Stimulated activated naive B cell treated with anti-CD40 and anti-IgM and Interleukin-4, amounts not matched to agents 10 μg/mL and 1 μg/mL and 100 μg/mL, for 72 hours (primary cell): ENCODE measurements around the gene AFG1L.
"Not testable (repeated sequence)": the region's sequence is repeated elsewhere in the genome, so short reads cannot be mapped to it uniquely, and the experiment has no call there.

Source experiments
- ATAC-seq, 2 donors: fragments of 150-1000 bp; cut with Tn5 transposase; replicated peaks; 2 replicates each; pipeline ENCODE4 v1.10.0; 2021; ENCODE audit warnings: moderate library complexity in 1 of 2
- DNase-seq: peaks from one replicate; pipeline ENCODE4 v3.0.0; 2021
- H3K27ac Mint-ChIP-seq: one replicate; pipeline ENCODE4 v1.8.0; 2022; ENCODE audit warnings: mild to moderate bottlenecking, mixed read lengths
- H3K27me3 Mint-ChIP-seq, 2 donors: one replicate each; pipeline ENCODE4 v1.8.0; 2022; ENCODE audit warnings: mixed read lengths in 2 of 2
- H3K36me3 Mint-ChIP-seq, 2 donors: one replicate each; pipeline ENCODE4 v1.8.0; 2022; ENCODE audit warnings: mixed read lengths in 2 of 2, mild to moderate bottlenecking in 1 of 2
- H3K4me1 Mint-ChIP-seq, 2 donors: one replicate each; pipeline ENCODE4 v1.8.0; 2022; ENCODE audit warnings: mixed read lengths in 2 of 2, mild to moderate bottlenecking in 1 of 2
- H3K4me3 Mint-ChIP-seq, 2 donors: one replicate each; pipeline ENCODE4 v1.8.0; 2022; ENCODE audit warnings: mild to moderate bottlenecking in 2 of 2, mixed read lengths in 2 of 2, moderate library complexity in 1 of 2
- H3K9me3 Mint-ChIP-seq, 2 donors: one replicate each; pipeline ENCODE4 v1.8.0; 2022; ENCODE audit warnings: mixed read lengths in 2 of 2, mild to moderate bottlenecking in 1 of 2

The AFG1L gene

GRCh38 chr6:108294727-108295625 is at the start of gene AFG1L:
TSS of gene AFG1L (plus strand) at chr6:108295054. CDS start at chr6:108295080, 26 bp downstream.
- H3K27me3 Mint-ChIP-seq = no peaks in the 10 kb centered on the region
- peak; percentile 88 to 89 for ATAC-seq
- peak within 1 kb of the TSS; percentile 93 to 97 for H3K4me3 Mint-ChIP-seq
- peak within 1 kb of the TSS; percentile 99 for H3K27ac Mint-ChIP-seq
- H3K36me3 Mint-ChIP-seq = peaks cover 3 to 12% of the 10 kb centered on the region in 2 donors
- peak; percentile 86 for DNase-seq
- no peaks in the 10 kb centered on the region for H3K9me3 Mint-ChIP-seq
- peaks cover 7 to 16% of the 10 kb centered on the region in 2 donors for H3K4me1 Mint-ChIP-seq

- not testable (repeated sequence) for ATAC-seq, H3K27ac Mint-ChIP-seq, H3K9me3 Mint-ChIP-seq, DNase-seq, H3K4me3 Mint-ChIP-seq, H3K27me3 Mint-ChIP-seq
- peaks cover 41 to 64% of the 10 kb centered on the region in 2 donors for H3K36me3 Mint-ChIP-seq
- H3K4me1 Mint-ChIP-seq = peaks cover 22 to 55% of the 10 kb centered on the region in 2 donors
These were observed 49.8 kb upstream of the AFG1L start for GRCh38 chr6:108245095-108245494.

- DNase-seq = no peak
- ATAC-seq = peak; percentile 64 to 69
- Mint-ChIP-seq H3K36me3 (peaks cover 36 to 52% of the 10 kb centered on the region in 2 donors), H3K9me3 (peaks cover 0 to 1% of the 10 kb centered on the region in 2 donors), H3K4me3 (no peak overlapping the region), H3K27me3 (no peaks in the 10 kb centered on the region), H3K27ac (no peak overlapping the region), H3K4me1 (peaks cover 22 to 61% of the 10 kb centered on the region in 2 donors)
These were observed 46.8 kb upstream of the AFG1L start for GRCh38 chr6:108247965-108248536.

GRCh38 chr6:108250240-108250866 is 44.5 kb upstream of the AFG1L start:
- H3K27ac Mint-ChIP-seq = no peak overlapping the region
- peaks cover 31 to 75% of the 10 kb centered on the region in 2 donors for H3K4me1 Mint-ChIP-seq
- DNase-seq (no peak), ATAC-seq (peak in 1 of 2 donors; percentile 48)
- no peaks in the 10 kb centered on the region for H3K27me3 Mint-ChIP-seq
- peaks cover 24 to 50% of the 10 kb centered on the region in 2 donors for H3K36me3 Mint-ChIP-seq
- no peaks in the 10 kb centered on the region for H3K9me3 Mint-ChIP-seq
- H3K4me3 Mint-ChIP-seq = no peak overlapping the region

- ATAC-seq = no peak
- Mint-ChIP-seq H3K4me3 (no peak overlapping the region), H3K4me1 (peaks cover 31 to 76% of the 10 kb centered on the region in 2 donors), H3K36me3 (peaks cover 17 to 43% of the 10 kb centered on the region in 2 donors), H3K9me3 (no peaks in the 10 kb centered on the region), H3K27me3 (no peaks in the 10 kb centered on the region), H3K27ac (no peak overlapping the region)
- no peak for DNase-seq
These were observed 43.6 kb upstream of the AFG1L start for GRCh38 chr6:108251252-108251651.

GRCh38 chr6:108252055-108252454 is 42.8 kb upstream of the AFG1L start:
- ATAC-seq (no peak), DNase-seq (no peak)
- peaks cover 32 to 80% of the 10 kb centered on the region in 2 donors for H3K4me1 Mint-ChIP-seq
- H3K4me3 Mint-ChIP-seq = no peak overlapping the region
- H3K36me3 Mint-ChIP-seq = peaks cover 22 to 44% of the 10 kb centered on the region in 2 donors
- peak overlapping the region; percentile 10 for H3K27ac Mint-ChIP-seq
- no peaks in the 10 kb centered on the region for H3K27me3 Mint-ChIP-seq
- no peaks in the 10 kb centered on the region for H3K9me3 Mint-ChIP-seq

GRCh38 chr6:108253241-108253640 is 41.6 kb upstream of the AFG1L start:
- H3K36me3 Mint-ChIP-seq = peaks cover 21 to 36% of the 10 kb centered on the region in 2 donors
- peaks cover 30 to 75% of the 10 kb centered on the region in 2 donors for H3K4me1 Mint-ChIP-seq
- ATAC-seq = no peak
- DNase-seq = no peak
- H3K27ac Mint-ChIP-seq = peak overlapping the region; percentile 62
- H3K9me3 Mint-ChIP-seq = no peaks in the 10 kb centered on the region
- H3K27me3 Mint-ChIP-seq = no peaks in the 10 kb centered on the region
- H3K4me3 Mint-ChIP-seq = no peak overlapping the region

- DNase-seq = no peak
- Mint-ChIP-seq H3K36me3 (peaks cover 21 to 34% of the 10 kb centered on the region in 2 donors), H3K4me3 (no peak overlapping the region), H3K27me3 (no peaks in the 10 kb centered on the region), H3K27ac (no peak overlapping the region), H3K4me1 (peaks cover 33 to 71% of the 10 kb centered on the region in 2 donors), H3K9me3 (no peaks in the 10 kb centered on the region)
- no peak for ATAC-seq
These were observed 40.1 kb upstream of the AFG1L start for GRCh38 chr6:108254433-108255410.

- no peaks in the 10 kb centered on the region for H3K9me3 Mint-ChIP-seq
- DNase-seq (peak; percentile 26), ATAC-seq (peak; percentile 2 to 22)
- peak overlapping the region; percentile 99 for H3K27ac Mint-ChIP-seq
- H3K36me3 Mint-ChIP-seq = peaks cover 5 to 8% of the 10 kb centered on the region in 2 donors
- no peaks in the 10 kb centered on the region for H3K27me3 Mint-ChIP-seq
- peaks cover 12 to 20% of the 10 kb centered on the region in 2 donors for H3K4me1 Mint-ChIP-seq
- peak overlapping the region; percentile 91 to 95 for H3K4me3 Mint-ChIP-seq
These were observed 34.6 kb upstream of the AFG1L start for GRCh38 chr6:108260126-108260808.

- Mint-ChIP-seq H3K4me3 (peak within 1 kb of the TSS; percentile 91 to 95), H3K27ac (peak within 1 kb of the TSS; percentile 99), H3K27me3 (no peaks in the 10 kb centered on the region), H3K36me3 (peaks cover 5 to 6% of the 10 kb centered on the region in 2 donors), H3K9me3 (no peaks in the 10 kb centered on the region), H3K4me1 (peaks cover 12 to 18% of the 10 kb centered on the region in 2 donors)
- ATAC-seq = peak; percentile 91 to 94
- DNase-seq = peak; percentile 99
These were observed 33.9 kb upstream of the AFG1L start, which contains the start of gene SNX3 for GRCh38 chr6:108260809-108261569. TSS of gene SNX3 (minus strand) at chr6:108261040. CDS start at chr6:108260921, 119 bp downstream.

GRCh38 chr6:108263371-108263770 is 31.5 kb upstream of the AFG1L start:
- DNase-seq (no peak), ATAC-seq (no peak)
- H3K9me3 Mint-ChIP-seq = no peaks in the 10 kb centered on the region
- H3K36me3 Mint-ChIP-seq = no peaks in the 10 kb centered on the region
- H3K4me1 Mint-ChIP-seq = peaks cover 4 to 5% of the 10 kb centered on the region in 2 donors
- H3K27me3 Mint-ChIP-seq = no peaks in the 10 kb centered on the region
- H3K4me3 Mint-ChIP-seq = no peak overlapping the region
- H3K27ac Mint-ChIP-seq = no peak overlapping the region

- Mint-ChIP-seq H3K27me3 (no peaks in the 10 kb centered on the region), H3K36me3 (no peaks in the 10 kb centered on the region), H3K4me3 (no peak overlapping the region), H3K9me3 (no peaks in the 10 kb centered on the region), H3K27ac (no peak overlapping the region), H3K4me1 (no peaks in the 10 kb centered on the region)
- ATAC-seq (peak in 1 of 2 donors; percentile 43), DNase-seq (no peak)
These were observed 26.0 kb upstream of the AFG1L start for GRCh38 chr6:108268845-108269244.
